PC-9 (cell line): ENCODE measurements around the gene PADI1. TPM values are rescaled to one million over a fixed set of nuclear protein-coding genes. Genes with fewer than 3 reads are reported as not detected.

Experiments used
- BruUV-seq: library from RNA; stranded (reverse); fragments of 400-500 nt; replicated peaks from 2 replicates; lab custom pipeline; 2021; lab: Mats Ljungman, UMichigan
- CTCF ChIA-PET: fragments of 300-600 bp; sonication (Branson Sonifier 250); formaldehyde crosslinking; loops from one replicate; lab custom pipeline; 2022; ENCODE audit warnings: antibody characterized with exemption; lab: Charles Lee
- POLR2A ChIA-PET: fragments of 300-600 bp; sonication (Branson Sonifier 250); formaldehyde crosslinking; loops from one replicate; lab custom pipeline; 2022; ENCODE audit warnings: antibody characterized with exemption; ENCODE audit not compliant: unreplicated experiment; lab: Charles Lee
- DNase-seq, 2 experiments: peaks; one replicate each; pipeline versions ENCODE4 v3.0.0 to v3.0.0-alpha.2; 2015 to 2022; ENCODE audit warnings: mixed read lengths in 1 of 2
- H2AFZ ChIP-seq: fragments of 200-600 bp; sonication (generic); 2 replicates; pipeline ENCODE4 v1.8.1; 2017; ENCODE audit warnings: antibody characterized with exemption
- H3F3A ChIP-seq: fragments of 200-600 bp; sonication (generic); 2 replicates; pipeline ENCODE4 v1.8.1; 2017; ENCODE audit warnings: antibody characterized with exemption, mild to moderate bottlenecking, low read depth; ENCODE audit not compliant: insufficient read depth
- H3K27ac ChIP-seq: fragments of 200-600 bp; sonication (generic); 2 replicates; pipeline ENCODE4 v1.6.1; 2016; ENCODE audit warnings: mixed run types
- H3K27me3 ChIP-seq: fragments of 200-600 bp; sonication (generic); 2 replicates; pipeline ENCODE4 v1.6.1; 2016; ENCODE audit warnings: low read depth, mixed run types; ENCODE audit not compliant: insufficient read depth
- H3K36me3 ChIP-seq: fragments of 200-600 bp; sonication (generic); 2 replicates; pipeline ENCODE4 v1.6.1; 2016; ENCODE audit warnings: low read depth, mixed run types
- H3K4me1 ChIP-seq: fragments of 200-600 bp; sonication (generic); replicated peaks from 2 replicates; pipeline ENCODE4 v1.6.1; 2016; ENCODE audit warnings: mixed run types; ENCODE audit not compliant: insufficient read depth
- H3K4me2 ChIP-seq: fragments of 200-600 bp; sonication (generic); 2 replicates; pipeline ENCODE4 v1.6.1; 2017; ENCODE audit warnings: mixed run types
- H3K4me3 ChIP-seq: fragments of 200-600 bp; sonication (generic); 2 replicates; pipeline ENCODE4 v1.6.1; 2016; ENCODE audit warnings: mixed run types
- H3K79me2 ChIP-seq: fragments of 200-600 bp; sonication (generic); 2 replicates; pipeline ENCODE4 v1.6.1; 2017; ENCODE audit warnings: low read depth, mixed run types
- H3K9me2 ChIP-seq: fragments of 200-600 bp; sonication (generic); 2 replicates; pipeline ENCODE4 v1.8.1; 2017; ENCODE audit warnings: mild to moderate bottlenecking; ENCODE audit not compliant: insufficient read depth
- H3K9me3 ChIP-seq: fragments of 200-600 bp; sonication (generic); 2 replicates; pipeline ENCODE4 v1.8.1; 2016; ENCODE audit warnings: low read depth; ENCODE audit not compliant: insufficient read depth
- H4K20me1 ChIP-seq: fragments of 200-600 bp; sonication (generic); 2 replicates; pipeline ENCODE4 v1.8.1; 2017; ENCODE audit not compliant: insufficient read depth
- EZH2 ChIP-seq: fragments of 200-600 bp; sonication (generic); IDR thresholded peaks from 2 replicates; pipeline ENCODE4 v1.8.0; 2017; ENCODE audit warnings: antibody characterized with exemption, low read depth
- intact Hi-C: fragments of 100-400 bp; cut with micrococcal nuclease; formaldehyde crosslinking; loops from one replicate; pipeline ENCODE4 v1.10.0; 2022; ENCODE audit not compliant: unreplicated experiment
- total RNA-seq: library from RNA; stranded (reverse); gene quantifications from 2 replicates; pipeline ENCODE4 v1.2.3, GENCODE V29; 2021
- TF ChIP-seq, protein P1 (sequence below): fragments of 200-600 bp; sonication (generic); conservative IDR thresholded peaks from 2 replicates; pipeline ENCODE4 v1.6.1; 2017; ENCODE audit warnings: mixed run types, antibody characterized with exemption, mild to moderate bottlenecking, moderate library complexity

Gene PADI1
- total RNA-seq, 1 experiment from 2014 or later, result 28.3 TPM

DNA sequence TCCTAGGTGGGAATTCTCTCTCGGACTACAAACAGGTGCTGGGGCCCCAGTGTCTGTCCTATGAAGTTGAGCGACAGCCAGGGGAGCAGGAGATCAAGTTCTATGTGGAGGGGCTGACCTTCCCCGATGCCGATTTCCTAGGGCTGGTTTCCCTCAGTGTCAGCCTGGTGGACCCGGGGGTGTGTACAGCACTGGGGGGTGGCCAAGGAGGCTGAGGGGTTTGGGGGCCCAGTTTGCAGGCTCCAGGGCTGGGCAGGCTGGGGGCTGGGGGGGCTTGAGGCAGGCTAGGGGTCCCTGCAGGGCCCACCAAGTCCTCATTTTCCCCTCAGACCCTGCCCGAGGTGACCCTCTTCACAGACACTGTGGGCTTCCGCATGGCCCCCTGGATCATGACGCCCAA, 23.7 kb downstream of the PADI1 start:
- no peak for DNase-seq
- BruUV-seq, result no TSS peak
- H3K9me3 ChIP-seq, result no peaks in the 10 kb centered on the region
- peaks cover 77% of the 10 kb centered on the region for H3F3A ChIP-seq
- TF ChIP-seq, protein P1, sequence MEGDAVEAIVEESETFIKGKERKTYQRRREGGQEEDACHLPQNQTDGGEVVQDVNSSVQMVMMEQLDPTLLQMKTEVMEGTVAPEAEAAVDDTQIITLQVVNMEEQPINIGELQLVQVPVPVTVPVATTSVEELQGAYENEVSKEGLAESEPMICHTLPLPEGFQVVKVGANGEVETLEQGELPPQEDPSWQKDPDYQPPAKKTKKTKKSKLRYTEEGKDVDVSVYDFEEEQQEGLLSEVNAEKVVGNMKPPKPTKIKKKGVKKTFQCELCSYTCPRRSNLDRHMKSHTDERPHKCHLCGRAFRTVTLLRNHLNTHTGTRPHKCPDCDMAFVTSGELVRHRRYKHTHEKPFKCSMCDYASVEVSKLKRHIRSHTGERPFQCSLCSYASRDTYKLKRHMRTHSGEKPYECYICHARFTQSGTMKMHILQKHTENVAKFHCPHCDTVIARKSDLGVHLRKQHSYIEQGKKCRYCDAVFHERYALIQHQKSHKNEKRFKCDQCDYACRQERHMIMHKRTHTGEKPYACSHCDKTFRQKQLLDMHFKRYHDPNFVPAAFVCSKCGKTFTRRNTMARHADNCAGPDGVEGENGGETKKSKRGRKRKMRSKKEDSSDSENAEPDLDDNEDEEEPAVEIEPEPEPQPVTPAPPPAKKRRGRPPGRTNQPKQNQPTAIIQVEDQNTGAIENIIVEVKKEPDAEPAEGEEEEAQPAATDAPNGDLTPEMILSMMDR, result no peak
- no peak for TF ChIP-seq EZH2
- H2AFZ ChIP-seq, result no peak overlapping the region
- no peaks in the 10 kb centered on the region for H3K36me3 ChIP-seq
- POLR2A ChIA-PET, result interaction anchor here (0.6 to 0.7 kb wide), 3 partner anchors 9 to 151 kb away, joined by 4 to 6 read pairs (median 5); no protein-coding TSS in a partner anchor
- CTCF ChIA-PET, result no interaction called here
- H3K79me2 ChIP-seq, result peaks cover 9% of the 10 kb centered on the region; the same call in 1 of the 2 replicates
- peak overlapping the region; percentile 100 for H3K27ac ChIP-seq
- H3K4me3 ChIP-seq, result no peak overlapping the region
- H4K20me1 ChIP-seq, result no peaks in the 10 kb centered on the region
- peak overlapping the region; percentile 61 for H3K4me2 ChIP-seq
- H3K4me1 ChIP-seq, result peaks cover 82% of the 10 kb centered on the region
- H3K9me2 ChIP-seq, result no peaks in the 10 kb centered on the region
- intact Hi-C loops, result loop anchor here (1.0 kb wide), 2 partner anchors 13 to 60 kb away; no protein-coding TSS in a partner anchor
- no peaks in the 10 kb centered on the region for H3K27me3 ChIP-seq

DNA sequence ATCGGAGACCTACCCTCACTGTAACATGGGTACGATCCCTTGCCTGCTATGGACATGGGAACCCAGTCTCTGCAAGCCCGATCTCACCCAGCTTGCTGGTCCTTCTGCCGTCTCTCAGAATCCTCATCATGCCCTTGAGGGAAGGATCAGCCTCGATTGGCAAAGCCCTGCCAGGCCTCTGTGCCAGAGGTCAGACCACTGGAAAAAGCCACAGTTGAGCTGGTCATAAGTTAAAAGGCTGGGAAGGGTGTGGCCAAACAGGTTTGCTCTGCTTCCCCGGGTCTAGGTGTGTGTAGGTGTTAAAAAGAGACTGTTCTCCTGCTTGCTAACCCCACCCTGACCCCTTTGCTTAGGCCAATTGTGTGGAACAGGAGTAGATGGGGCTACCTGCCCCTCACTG, 24.5 kb downstream of the PADI1 start:
- Histone ChIP-seq H3F3A (peaks cover 80% of the 10 kb centered on the region), H3K9me2 (no peaks in the 10 kb centered on the region), H3K79me2 (peaks cover 12% of the 10 kb centered on the region; the same call in 1 of the 2 replicates), H3K4me1 (peaks cover 89% of the 10 kb centered on the region), H3K9me3 (no peaks in the 10 kb centered on the region), H3K4me3 (no peak overlapping the region; the same call in 1 of the 2 replicates), H3K27ac (peak overlapping the region; percentile 100), H3K36me3 (no peaks in the 10 kb centered on the region), H3K27me3 (no peaks in the 10 kb centered on the region), H3K4me2 (peak overlapping the region; percentile 61), H4K20me1 (no peaks in the 10 kb centered on the region), H2AFZ (no peak overlapping the region)
- peak; percentile 75 to 87 for DNase-seq
- CTCF ChIA-PET, result interaction anchor here (0.6 kb wide), 2 partner anchors 38 to 358 kb away, joined by 3 to 11 read pairs; no protein-coding TSS in a partner anchor
- BruUV-seq, result no TSS peak
- intact Hi-C loops, result loop anchor here (1.0 kb wide), 2 partner anchors 14 to 61 kb away; no protein-coding TSS in a partner anchor
- TF ChIP-seq, protein P1, result no peak
- TF ChIP-seq EZH2, result no peak
- POLR2A ChIA-PET, result interaction anchor here (0.6 to 0.7 kb wide), 3 partner anchors 15 to 47 kb away, joined by 3 to 12 read pairs (median 9); no protein-coding TSS in a partner anchor

DNA sequence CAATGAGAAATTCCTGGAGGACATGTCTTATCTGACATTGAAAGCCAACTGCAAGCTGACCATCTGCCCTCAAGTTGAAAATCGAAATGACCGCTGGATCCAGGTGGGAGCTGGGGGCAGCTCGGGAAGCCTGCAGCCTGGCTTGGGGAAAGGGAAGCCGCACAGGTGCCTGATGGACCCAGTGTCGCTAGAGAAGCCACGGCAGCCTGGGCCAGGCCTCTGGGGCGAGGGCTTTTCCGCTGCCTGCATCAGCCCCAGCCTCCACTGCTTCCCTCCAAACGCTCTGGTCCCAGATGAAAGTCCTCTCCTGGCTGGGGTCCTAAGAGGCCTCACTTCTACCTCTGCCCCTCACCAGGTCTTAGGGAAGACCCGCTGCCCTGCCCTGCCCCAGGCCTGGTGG, 25.2 kb downstream of the PADI1 start:
- Histone ChIP-seq H3F3A (peaks cover 81% of the 10 kb centered on the region), H3K4me2 (peak overlapping the region; percentile 61), H3K4me3 (no peak overlapping the region), H3K9me3 (no peaks in the 10 kb centered on the region), H3K4me1 (peaks cover 94% of the 10 kb centered on the region), H4K20me1 (no peaks in the 10 kb centered on the region), H2AFZ (no peak overlapping the region), H3K27ac (peak overlapping the region; percentile 100), H3K9me2 (no peaks in the 10 kb centered on the region), H3K27me3 (no peaks in the 10 kb centered on the region), H3K79me2 (peaks cover 15% of the 10 kb centered on the region; the same call in 1 of the 2 replicates), H3K36me3 (no peaks in the 10 kb centered on the region)
- POLR2A ChIA-PET, result no interaction called here
- TF ChIP-seq, protein P1, result no peak
- no peak for TF ChIP-seq EZH2
- CTCF ChIA-PET, result no interaction called here
- intact Hi-C loops, result loop anchor here (10.0 kb wide), 1 partner anchor 275 kb away; no protein-coding TSS in a partner anchor
- BruUV-seq, result no TSS peak
- no peak for DNase-seq
